ENCODE measurements around the gene PIBF1.

The PIBF1 gene

GRCh38 chr13:72781451-72782439 is at the start of gene PIBF1, which contains the start of gene DIS3:
Gene PIBF1, plus strand, starts transcription at chr13:72782133. Its CDS starts 1,337 bp downstream, at chr13:72783470.
Gene DIS3, minus strand, starts transcription at chr13:72781900. Its CDS starts 68 bp downstream, at chr13:72781832.
- TF ChIP-seq CTCF (IDR thresholded peaks at IDR 0.05; ENCODE audit: low read depth, low read length): peak; percentile 1; the same call in 1 of the 2 replicates
- DNase-seq (ENCODE audit: extremely low read depth, low read depth): peak; percentile 91

GRCh38 chr13:72737033-72737432 is 44.9 kb upstream of the PIBF1 start:
- no peak for DNase-seq (ENCODE audit: extremely low read depth, low read depth)
- no peak for TF ChIP-seq CTCF (IDR thresholded peaks at IDR 0.05; ENCODE audit: low read depth, low read length)

GRCh38 chr13:72740015-72740414 is 41.9 kb upstream of the PIBF1 start:
- no peak for TF ChIP-seq CTCF (IDR thresholded peaks at IDR 0.05; ENCODE audit: low read depth, low read length)
- no peak for DNase-seq (ENCODE audit: extremely low read depth, low read depth)

GRCh38 chr13:72745260-72745659 is 36.7 kb upstream of the PIBF1 start:
- TF ChIP-seq CTCF (IDR thresholded peaks at IDR 0.05; ENCODE audit: low read depth, low read length): no peak

GRCh38 chr13:72751220-72751619 is 30.7 kb upstream of the PIBF1 start:
- DNase-seq (ENCODE audit: extremely low read depth, low read depth): no peak
- no peak for TF ChIP-seq CTCF (IDR thresholded peaks at IDR 0.05; ENCODE audit: low read depth, low read length)

More at GRCh38 chr13:72745260-72745659, 36.7 kb upstream of the PIBF1 start:
- DNase-seq (ENCODE audit: extremely low read depth, low read depth): no peak

- TF ChIP-seq CTCF (IDR thresholded peaks at IDR 0.05; ENCODE audit: low read depth, low read length): no peak
- no peak for DNase-seq (ENCODE audit: extremely low read depth, low read depth)
Observed at GRCh38 chr13:72754111-72754510, 27.8 kb upstream of the PIBF1 start.
